ENCODE results near the gene SNX32. TPM values are rescaled to one million over a fixed set of nuclear protein-coding genes. Genes with fewer than 3 reads are reported as not detected.

SNX32 gene
- total and polyA plus RNA-seq, 9 of the 15 experiments (the other 6 are each of a cell fraction or from before 2014, with no cell fraction given): 0.03 TPM; not detected in 7

GRCh38 chr11:65899356-65900124, 65.8 kb downstream of the SNX32 start (continued):
- TF ChIP-seq ZNF431 (CRISPR knock-in tag; IDR thresholded peaks at IDR 0.05) (0 out of 2 replicates have a peak, but pooled peaks have one; percentile 53), SPI1 (IDR thresholded peaks at IDR 0.05; ENCODE audit: borderline replicate concordance, low read depth, low read length) (peak; percentile 4; the same call in 1 of the 2 replicates), CHD4 (IDR thresholded peaks at IDR 0.05; ENCODE audit: insufficient read depth, insufficient replicate concordance, low read depth, low read length, poor library complexity, severe bottlenecking) (no peak), PHF8 (IDR thresholded peaks at IDR 0.05; ENCODE audit: borderline replicate concordance, low read length) (peak; percentile 32; the same call in 1 of the 2 replicates), ZNF212 (CRISPR knock-in tag; IDR thresholded peaks at IDR 0.05) (peak; percentile 14; the same call in 1 of the 2 replicates), CEBPZ (IDR thresholded peaks at IDR 0.05; ENCODE audit: borderline replicate concordance, low read depth, low read length) (no peak), ZBTB43 (CRISPR knock-in tag; IDR thresholded peaks at IDR 0.05) (no peak), ZNF146 (CRISPR knock-in tag; IDR thresholded peaks at IDR 0.05; ENCODE audit: unreplicated experiment) (no peak), ZNF830 (CRISPR knock-in tag; IDR thresholded peaks at IDR 0.05) (no peak), GATAD2B (IDR thresholded peaks at IDR 0.05; ENCODE audit: borderline replicate concordance) (no peak; the same call in 1 of the 2 replicates), PHB (CRISPR knock-in tag; IDR thresholded peaks at IDR 0.05) (peak; percentile 9; the same call in 1 of the 2 replicates), RBM14 (IDR thresholded peaks at IDR 0.05; ENCODE audit: borderline replicate concordance, insufficient read depth, low read depth, low read length) (peak; percentile 100), CCNT2 (IDR thresholded peaks at IDR 0.05; ENCODE audit: borderline replicate concordance, extremely low read depth, insufficient read length, low read depth, low read length) (peak; percentile 97), KLF16 (IDR thresholded peaks at IDR 0.05) (no peak), KAT7 (CRISPR knock-in tag; IDR thresholded peaks at IDR 0.05; ENCODE audit: borderline replicate concordance) (peak; percentile 100), CREB5 (CRISPR knock-in tag; IDR thresholded peaks at IDR 0.05) (no peak), CREB3 (tag; conservative IDR thresholded peaks at IDR 0.05; ENCODE audit: low read depth) (peak; percentile 61; the same call in 1 of the 2 replicates), SMARCB1 (IDR thresholded peaks at IDR 0.05; ENCODE audit: insufficient read length, low read depth) (no peak)
